MCF 10A (cell line): Measurements from ENCODE around the gene IER2. TPM values are rescaled to one million over a fixed set of nuclear protein-coding genes. Genes with fewer than 3 reads are reported as not detected.
"Not testable (repeated sequence)": the region's sequence is repeated elsewhere in the genome, so short reads cannot be mapped to it uniquely, and the experiment has no call there.

Experiments used
- BruUV-seq: library from RNA; stranded (reverse); fragments of 400-500 nt; replicated peaks from 2 replicates; lab custom pipeline; 2021; lab: Mats Ljungman, UMichigan
- CTCF ChIA-PET: fragments of 300-600 bp; sonication (Branson Sonifier 250); formaldehyde crosslinking; extraction: SDS; loops from one replicate; lab custom pipeline; 2021; ENCODE audit warnings: antibody characterized with exemption, inconsistent platforms; lab: Yijun Ruan, JAX
- POLR2A ChIA-PET: fragments of 300-600, 350-650 bp; sonication (Branson Sonifier 250); formaldehyde crosslinking; extraction: SDS; loops from one replicate; lab custom pipeline; 2020; ENCODE audit warnings: antibody characterized with exemption, inconsistent platforms; lab: Yijun Ruan, JAX
- DNase-seq: peaks from one replicate; pipeline ENCODE4 v3.0.0-alpha.2; 2018; ENCODE audit not compliant: unreplicated experiment
- H3K27ac Mint-ChIP-seq: one replicate; pipeline ENCODE4 v1.8.0; 2022; ENCODE audit warnings: mild to moderate bottlenecking, low read depth, mixed read lengths; ENCODE audit not compliant: unreplicated experiment
- H3K27me3 Mint-ChIP-seq: one replicate; pipeline ENCODE4 v1.8.0; 2022; ENCODE audit warnings: mixed read lengths; ENCODE audit not compliant: insufficient read depth, unreplicated experiment
- H3K36me3 Mint-ChIP-seq: one replicate; pipeline ENCODE4 v1.8.0; 2022; ENCODE audit warnings: mild to moderate bottlenecking, moderate library complexity, mixed read lengths; ENCODE audit not compliant: insufficient read depth, unreplicated experiment
- H3K4me1 Mint-ChIP-seq: one replicate; pipeline ENCODE4 v1.8.0; 2022; ENCODE audit warnings: mixed read lengths; ENCODE audit not compliant: insufficient read depth, unreplicated experiment
- H3K4me3 Mint-ChIP-seq: one replicate; pipeline ENCODE4 v1.8.0; 2022; ENCODE audit warnings: mild to moderate bottlenecking, moderate library complexity, mixed read lengths; ENCODE audit not compliant: unreplicated experiment
- H3K9me3 Mint-ChIP-seq: one replicate; pipeline ENCODE4 v1.8.0; 2022; ENCODE audit warnings: mixed read lengths; ENCODE audit not compliant: unreplicated experiment
- intact Hi-C: fragments of 100-400 bp; cut with micrococcal nuclease; formaldehyde crosslinking; loops from 2 replicates; pipeline ENCODE4 v1.14.1; 2022
- total RNA-seq: library from RNA; stranded (reverse); gene quantifications from 2 replicates; pipeline ENCODE4 v1.2.3, GENCODE V29; 2022
- TF ChIP-seq, protein P1 (sequence below): fragments of 200-600 bp; IDR thresholded peaks from one replicate; pipeline ENCODE4 v1.8.0; 2022; ENCODE audit warnings: antibody characterized with exemption, mild to moderate bottlenecking; ENCODE audit not compliant: unreplicated experiment

Gene IER2
- total RNA-seq, 1 experiment from 2014 or later: 92.3 TPM

- CTCF ChIA-PET: interaction anchor here (0.6 to 1.2 kb wide), 5 partner anchors 37 to 211 kb away, joined by 3 to 4 read pairs (median 3); no protein-coding TSS in a partner anchor
- BruUV-seq: no TSS peak
- no peak for DNase-seq
- intact Hi-C loops: no loop called here
- TF ChIP-seq, protein P1, sequence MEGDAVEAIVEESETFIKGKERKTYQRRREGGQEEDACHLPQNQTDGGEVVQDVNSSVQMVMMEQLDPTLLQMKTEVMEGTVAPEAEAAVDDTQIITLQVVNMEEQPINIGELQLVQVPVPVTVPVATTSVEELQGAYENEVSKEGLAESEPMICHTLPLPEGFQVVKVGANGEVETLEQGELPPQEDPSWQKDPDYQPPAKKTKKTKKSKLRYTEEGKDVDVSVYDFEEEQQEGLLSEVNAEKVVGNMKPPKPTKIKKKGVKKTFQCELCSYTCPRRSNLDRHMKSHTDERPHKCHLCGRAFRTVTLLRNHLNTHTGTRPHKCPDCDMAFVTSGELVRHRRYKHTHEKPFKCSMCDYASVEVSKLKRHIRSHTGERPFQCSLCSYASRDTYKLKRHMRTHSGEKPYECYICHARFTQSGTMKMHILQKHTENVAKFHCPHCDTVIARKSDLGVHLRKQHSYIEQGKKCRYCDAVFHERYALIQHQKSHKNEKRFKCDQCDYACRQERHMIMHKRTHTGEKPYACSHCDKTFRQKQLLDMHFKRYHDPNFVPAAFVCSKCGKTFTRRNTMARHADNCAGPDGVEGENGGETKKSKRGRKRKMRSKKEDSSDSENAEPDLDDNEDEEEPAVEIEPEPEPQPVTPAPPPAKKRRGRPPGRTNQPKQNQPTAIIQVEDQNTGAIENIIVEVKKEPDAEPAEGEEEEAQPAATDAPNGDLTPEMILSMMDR: no peak
- POLR2A ChIA-PET: interaction anchor here (1.2 to 1.6 kb wide), 3 partner anchors 12 to 24 kb away, joined by 3 to 9 read pairs (median 3); no protein-coding TSS in a partner anchor
- Mint-ChIP-seq H3K27me3 (no peaks in the 10 kb centered on the region), H3K9me3 (no peaks in the 10 kb centered on the region), H3K27ac (no peak overlapping the region), H3K4me1 (peaks cover 8% of the 10 kb centered on the region), H3K4me3 (no peak overlapping the region), H3K36me3 (no peaks in the 10 kb centered on the region)
Measured at GRCh38 chr19:13176345-13176744, 26.1 kb downstream of the IER2 start.

DNA sequence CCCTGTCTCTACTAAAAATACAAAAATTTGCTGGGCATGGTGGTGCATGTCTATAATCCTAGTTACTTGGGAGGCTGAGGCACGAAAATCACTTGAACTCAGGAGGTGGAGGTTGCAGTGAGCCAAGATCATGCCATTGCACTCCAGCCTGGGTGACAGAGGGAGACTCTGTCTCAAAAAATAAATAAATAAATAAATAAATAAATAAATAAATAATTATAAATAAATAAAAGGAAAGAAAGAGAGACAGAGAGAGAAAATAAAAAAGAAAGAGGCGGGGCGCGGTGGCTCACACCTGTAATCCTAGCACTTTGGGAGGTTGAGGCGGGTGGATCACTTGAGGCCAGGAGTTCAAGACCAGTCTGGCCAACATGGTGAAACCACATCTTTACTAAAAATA is 27.4 kb downstream of the IER2 start:
- H3K27ac Mint-ChIP-seq, H3K9me3 Mint-ChIP-seq, H3K36me3 Mint-ChIP-seq, POLR2A ChIA-PET, BruUV-seq, intact Hi-C loops, H3K4me3 Mint-ChIP-seq, H3K4me1 Mint-ChIP-seq, H3K27me3 Mint-ChIP-seq, DNase-seq: not testable (repeated sequence)
- CTCF ChIA-PET: interaction anchor here (0.7 to 1.0 kb wide), 3 partner anchors 8 to 106 kb away, joined by 3 read pairs; no protein-coding TSS in a partner anchor

DNA sequence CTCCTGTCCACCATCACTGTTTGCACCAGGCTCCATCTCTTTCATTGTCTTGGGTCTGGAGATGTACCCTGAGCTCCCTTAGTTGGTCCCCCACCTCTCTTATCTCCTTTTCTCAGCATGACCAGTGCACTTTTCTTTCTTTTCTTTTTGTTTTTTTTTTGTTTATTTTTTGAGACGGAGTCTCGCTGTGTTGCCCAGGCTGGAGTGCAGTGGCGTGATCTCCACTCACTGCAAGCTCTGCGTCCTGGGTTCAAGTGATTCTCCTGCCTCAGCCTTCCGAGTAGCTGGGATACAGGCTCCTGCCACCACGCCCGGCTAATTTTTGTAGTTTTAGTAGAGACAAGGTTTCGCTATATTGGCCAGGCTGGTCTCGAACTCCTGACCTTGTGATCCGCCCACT is 28.1 kb downstream of the IER2 start:
- H3K27ac Mint-ChIP-seq, intact Hi-C loops, DNase-seq, H3K27me3 Mint-ChIP-seq, BruUV-seq, H3K9me3 Mint-ChIP-seq, H3K36me3 Mint-ChIP-seq, POLR2A ChIA-PET, H3K4me1 Mint-ChIP-seq, H3K4me3 Mint-ChIP-seq: not testable (repeated sequence)
- CTCF ChIA-PET: interaction anchor here (0.6 to 0.7 kb wide), 2 partner anchors 45 to 105 kb away, joined by 3 read pairs; no protein-coding TSS in a partner anchor

DNA sequence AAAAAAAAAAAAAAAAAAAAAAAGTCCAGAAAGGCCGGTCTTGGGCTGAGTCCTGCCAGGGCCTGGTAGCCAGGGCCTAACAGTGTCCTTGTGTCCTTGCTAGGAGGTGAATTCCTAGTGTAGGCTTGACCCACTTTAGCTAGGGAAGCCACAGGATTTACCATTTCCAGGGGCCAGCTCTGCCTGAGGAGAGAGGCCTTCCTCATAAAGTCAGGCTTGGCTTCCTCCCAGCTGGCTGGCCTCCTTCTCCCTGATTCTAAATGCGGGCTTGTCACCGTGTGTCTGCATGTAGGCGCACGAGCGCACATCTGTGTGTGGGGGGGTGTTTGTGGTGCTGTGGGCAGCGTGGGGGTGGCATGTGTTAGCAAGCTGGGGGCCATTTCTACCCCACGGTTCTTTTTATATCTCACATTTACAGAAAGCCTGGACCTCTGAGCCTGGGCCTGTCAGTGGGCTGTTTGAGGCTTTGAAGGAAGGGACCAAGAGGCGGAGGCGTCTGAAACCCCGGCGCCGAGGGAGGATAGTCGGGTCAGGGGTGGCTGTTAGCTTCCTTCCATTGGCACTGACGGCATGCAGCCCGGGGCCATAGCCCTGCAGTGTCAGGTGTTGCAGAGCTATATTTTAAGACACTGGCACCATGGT is 31.7 kb downstream of the IER2 start:
- TF ChIP-seq, protein P1: no peak
- no peak overlapping the region for H3K4me3 Mint-ChIP-seq
- DNase-seq: no peak
- ChIA-PET CTCF (interaction anchor here (0.6 to 1.1 kb wide), 6 partner anchors 18 to 408 kb away, joined by 3 to 4 read pairs (median 3); no protein-coding TSS in a partner anchor), POLR2A (interaction anchor here (0.7 to 1.1 kb wide), 3 partner anchors 29 to 91 kb away, joined by 3 read pairs; no protein-coding TSS in a partner anchor)
- H3K36me3 Mint-ChIP-seq: no peaks in the 10 kb centered on the region
- no TSS peak for BruUV-seq
- no peaks in the 10 kb centered on the region for H3K27me3 Mint-ChIP-seq
- intact Hi-C loops: no loop called here
- H3K9me3 Mint-ChIP-seq: no peaks in the 10 kb centered on the region
- H3K27ac Mint-ChIP-seq: no peak overlapping the region
- H3K4me1 Mint-ChIP-seq: no peaks in the 10 kb centered on the region

- H3K36me3 Mint-ChIP-seq, H3K9me3 Mint-ChIP-seq, DNase-seq, H3K27ac Mint-ChIP-seq, intact Hi-C loops, H3K4me3 Mint-ChIP-seq, H3K4me1 Mint-ChIP-seq, BruUV-seq, H3K27me3 Mint-ChIP-seq, CTCF ChIA-PET: not testable (repeated sequence)
- POLR2A ChIA-PET: interaction anchor here (0.7 kb wide), 1 partner anchor 220 kb away, joined by 3 read pairs; no protein-coding TSS in a partner anchor
Measured at GRCh38 chr19:13184926-13185325, 34.7 kb downstream of the IER2 start.

GRCh38 chr19:13185763-13186657 is 35.8 kb downstream of the IER2 start:
- H3K27ac Mint-ChIP-seq, intact Hi-C loops, H3K36me3 Mint-ChIP-seq, H3K4me3 Mint-ChIP-seq, POLR2A ChIA-PET, DNase-seq, H3K27me3 Mint-ChIP-seq, H3K4me1 Mint-ChIP-seq, BruUV-seq, H3K9me3 Mint-ChIP-seq: not testable (repeated sequence)
- CTCF ChIA-PET: interaction anchor here (0.6 to 1.1 kb wide), 4 partner anchors 8 to 337 kb away, joined by 3 read pairs; no protein-coding TSS in a partner anchor

GRCh38 chr19:13186688-13187087 is 36.5 kb downstream of the IER2 start:
- DNase-seq, H3K4me3 Mint-ChIP-seq, H3K4me1 Mint-ChIP-seq, intact Hi-C loops, BruUV-seq, H3K27ac Mint-ChIP-seq, H3K27me3 Mint-ChIP-seq, H3K36me3 Mint-ChIP-seq, H3K9me3 Mint-ChIP-seq, POLR2A ChIA-PET: not testable (repeated sequence)
- CTCF ChIA-PET: interaction anchor here (1.1 kb wide), 2 partner anchors 8 to 336 kb away, joined by 3 read pairs; no protein-coding TSS in a partner anchor
